HepG2 (cell line): ENCODE data around the gene PPM1H. TPM values are rescaled to one million over a fixed set of nuclear protein-coding genes. Genes with fewer than 3 reads are reported as not detected.

Experiments used
- ATAC-seq: fragments of 200-7000 bp; cut with Tn5 transposase; 3 replicates; pipeline ENCODE4 v1.9.1; 2020; ENCODE audit warnings: mild to moderate bottlenecking, moderate library complexity
- BruUV-seq: library from RNA; stranded (reverse); fragments of 400-500 nt; replicated peaks from 2 replicates; lab custom pipeline; 2021; lab: Mats Ljungman, UMichigan
- CTCF ChIA-PET: fragments of 300-600 bp; formaldehyde crosslinking; extraction: SDS; loops from one replicate; lab custom pipeline; 2021; ENCODE audit warnings: low total read pairs, inconsistent platforms, low intra/inter-chr PET ratio; lab: Yijun Ruan, JAX
- POLR2A ChIA-PET: fragments of 350-600 bp; sonication (Branson Sonifier 250); formaldehyde crosslinking; loops from one replicate; lab custom pipeline; 2020; ENCODE audit warnings: antibody characterized with exemption, inconsistent platforms; lab: Yijun Ruan, JAX
- DNase-seq: peaks from one replicate; pipeline ENCODE4 v3.0.0-alpha.2; 2015; ENCODE audit warnings: low spot score
- FAIRE-seq: peaks from 3 replicates; lab custom pipeline; 2011; peaks lifted over from hg19 to GRCh38; lab: Jason Lieb, UNC
- H2AFZ ChIP-seq: one replicate; pipeline ENCODE4 v1.6.1; 2011; ENCODE audit warnings: low read length, inconsistent platforms
- H3K27ac ChIP-seq: fragments of 300-600 bp; 3 replicates; pipeline ENCODE4 v1.8.0; 2011; ENCODE audit warnings: mixed run types, mild to moderate bottlenecking, mixed read lengths, low read length, inconsistent platforms; ENCODE audit not compliant: insufficient read depth; ENCODE audit errors: extremely low read length
- H3K27me3 ChIP-seq, 2 experiments: fragments of 200-600 bp in 1 of 2; 2 replicates in 1 of 2; 3 replicates in 1 of 2; pipeline versions ENCODE4 v1.6.0 to v1.8.0; 2011; ENCODE audit warnings: low read length in 2 of 2, mild to moderate bottlenecking in 2 of 2, moderate library complexity in 2 of 2, inconsistent platforms in 1 of 2; ENCODE audit not compliant: insufficient read depth in 2 of 2, control insufficient read depth in 1 of 2
- H3K36me3 ChIP-seq, 2 experiments: fragments of 200-600 bp in 1 of 2; replicated peaks in 1 of 2; 2 replicates in 1 of 2; 3 replicates in 1 of 2; pipeline versions ENCODE4 v1.5.1 to v1.8.0; 2011; ENCODE audit warnings: low read length in 2 of 2, inconsistent platforms in 1 of 2; ENCODE audit not compliant: insufficient read depth in 2 of 2, control insufficient read depth in 1 of 2
- H3K4me1 ChIP-seq: 2 replicates; pipeline ENCODE4 v1.5.1; 2012; ENCODE audit warnings: low read length, inconsistent platforms; ENCODE audit not compliant: insufficient read depth
- H3K4me2 ChIP-seq: 2 replicates; pipeline ENCODE4 v1.6.0; 2011; ENCODE audit warnings: low read depth, low read length, inconsistent platforms
- H3K4me3 ChIP-seq, 3 experiments: fragments of 200-600 bp in 1 of 3; sonication (generic), shearing (Covaris generic) in 1 of 3; replicated peaks in 1 of 3; 2 replicates each; pipeline ENCODE4 v1.5.1; 2011 to 2016; ENCODE audit warnings: low read length in 3 of 3, inconsistent platforms in 2 of 3, low read depth in 2 of 3, mild to moderate bottlenecking in 2 of 3, control low read depth in 1 of 3, mixed read lengths in 1 of 3; ENCODE audit not compliant: insufficient read depth in 1 of 3
- H3K79me2 ChIP-seq: one replicate; pipeline ENCODE4 v1.6.1; 2011; ENCODE audit warnings: low read length, inconsistent platforms; ENCODE audit not compliant: insufficient read depth
- H3K9ac ChIP-seq: 2 replicates; pipeline ENCODE4 v1.6.0; 2011; ENCODE audit warnings: mild to moderate bottlenecking, low read depth, low read length, inconsistent platforms; ENCODE audit not compliant: insufficient read depth
- H3K9me3 ChIP-seq: 2 replicates; pipeline ENCODE4 v1.5.1; 2012; ENCODE audit warnings: mild to moderate bottlenecking, low read length
- H4K20me1 ChIP-seq: 2 replicates; pipeline ENCODE4 v1.6.0; 2011; ENCODE audit warnings: inconsistent platforms, mild to moderate bottlenecking, low read length, moderate library complexity; ENCODE audit not compliant: insufficient read depth
- CENPX ChIP-seq: sonication (generic); formaldehyde crosslinking; IDR thresholded peaks from 2 replicates; pipeline ENCODE4 v1.9.0; 2021; ENCODE audit warnings: mild to moderate bottlenecking, missing genetic modification reagents, moderate library complexity
- GPBP1L1 ChIP-seq: sonication (generic); formaldehyde crosslinking; IDR thresholded peaks from 2 replicates; pipeline ENCODE4 v1.5.0; 2020; ENCODE audit warnings: mild to moderate bottlenecking, missing genetic modification reagents
- SOX13 ChIP-seq, 3 experiments: fragments of 450-650 bp in 1 of 3; sonication (generic) in 1 of 3; formaldehyde crosslinking in 1 of 3; IDR thresholded peaks in 2 of 3; conservative IDR thresholded peaks in 1 of 3; 2 replicates each; pipeline versions ENCODE4 v1.5.0 to v1.6.1; 2016 to 2020; ENCODE audit warnings: antibody characterized with exemption in 1 of 3, mild to moderate bottlenecking in 1 of 3, missing compliant biosample characterization in 1 of 3, missing genetic modification reagents in 1 of 3, moderate library complexity in 1 of 3
- YEATS4 ChIP-seq: sonication (generic); formaldehyde crosslinking; IDR thresholded peaks from 2 replicates; pipeline ENCODE4 v1.4.0; 2020; ENCODE audit warnings: missing genetic modification reagents, borderline replicate concordance
- YY1 ChIP-seq: IDR thresholded peaks from 2 replicates; pipeline ENCODE4 v1.6.1; 2011; ENCODE audit warnings: low read length, low read depth, moderate library complexity, mild to moderate bottlenecking; ENCODE audit not compliant: insufficient read depth, insufficient replicate concordance
- ZBTB8A ChIP-seq: sonication (generic); formaldehyde crosslinking; IDR thresholded peaks from 2 replicates; pipeline ENCODE4 v1.4.0; 2020; ENCODE audit warnings: mild to moderate bottlenecking, low read depth, missing genetic modification reagents, borderline replicate concordance
- ZNF3 ChIP-seq: IDR thresholded peaks from 2 replicates; pipeline ENCODE4 v1.7.0; 2017; ENCODE audit warnings: inconsistent platforms
- ZNF335 ChIP-seq: sonication (generic); formaldehyde crosslinking; IDR thresholded peaks from 2 replicates; pipeline ENCODE4 v1.4.0; 2020; ENCODE audit warnings: missing genetic modification reagents
- ZNF567 ChIP-seq: sonication (generic); formaldehyde crosslinking; IDR thresholded peaks from 2 replicates; pipeline ENCODE4 v1.8.1; 2023; ENCODE audit warnings: mild to moderate bottlenecking, missing genetic modification reagents, borderline replicate concordance
- ZNF776 ChIP-seq: sonication (generic); formaldehyde crosslinking; IDR thresholded peaks from 2 replicates; pipeline ENCODE4 v1.4.0; 2020; ENCODE audit warnings: mild to moderate bottlenecking, missing genetic modification reagents
- ZSCAN29 ChIP-seq: sonication (generic); formaldehyde crosslinking; conservative IDR thresholded peaks from 2 replicates; pipeline ENCODE4 v1.4.0; 2020; ENCODE audit warnings: mild to moderate bottlenecking, missing genetic modification reagents
- WGBS: methylation state at CpG from one replicate; pipeline ENCODE4 v1.1.6; 2017; ENCODE audit warnings: low lambda C conversion rate; 5-methylcytosine and 5-hydroxymethylcytosine counted together
- in situ Hi-C: cut with HindIII; loops from 2 replicates; pipeline ENCODE4 v1.10.0; 2017; ENCODE audit warnings: low pct_unique_long_range_greater_than_20kb; ENCODE audit not compliant: extremely low pct_ligation_motif_present
- intact Hi-C: fragments of 100-400 bp; cut with micrococcal nuclease; formaldehyde crosslinking; loops from one replicate; pipeline ENCODE4 v1.10.0; 2022; ENCODE audit not compliant: unreplicated experiment
- polyA plus RNA-seq, 8 experiments: library from polyadenylated mRNA; depleted of rRNA in 3 of 8; stranded (reverse) in 7 of 8; unstranded in 1 of 8; fragments of >200 nt; fragmentation: Illumina TruSeq in 4 of 8; extraction: Trizol in 4 of 8; gene quantifications; 2 replicates each; pipeline versions ENCODE4 v1.2.1 to v1.2.3, GENCODE V29; 2011 to 2016; ENCODE audit warnings: low read depth in 4 of 8, missing spikeins in 1 of 8, mixed read lengths in 1 of 8; ENCODE audit not compliant: insufficient read depth in 1 of 8
- total RNA-seq, 5 experiments: library from RNA; depleted of rRNA; stranded (reverse); fragments of >200 nt; fragmentation: Illumina TruSeq; extraction: Trizol; gene quantifications; 2 replicates each; pipeline ENCODE4 v1.2.3, GENCODE V29; 2016; ENCODE audit warnings: low read depth in 1 of 5

PPM1H gene
- total and polyA plus RNA-seq, 2 of the 13 experiments (the other 11 are each of a cell fraction or from before 2014, with no cell fraction given), result 29.1 to 38.1 TPM

DNA sequence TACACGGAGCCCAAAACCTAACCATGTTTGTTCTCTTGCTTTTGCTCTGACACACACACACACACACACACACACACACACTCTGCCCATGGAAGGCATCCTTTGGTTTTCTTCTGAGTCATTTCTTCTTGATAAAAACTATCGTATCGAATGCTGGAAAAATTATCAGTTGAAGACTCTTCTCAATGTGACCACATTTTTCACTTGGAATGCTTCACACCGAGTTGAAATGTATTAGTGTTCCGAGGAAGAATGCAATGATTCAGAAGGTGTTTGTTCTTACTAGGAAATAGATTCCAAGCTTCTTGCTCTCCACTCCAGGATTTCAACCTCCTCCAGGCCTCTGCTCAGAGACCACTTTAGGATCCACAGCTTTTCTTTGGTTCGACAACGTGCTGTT, 242.1 kb downstream of the PPM1H start:
- H3K27me3 ChIP-seq, result no peaks in the 10 kb centered on the region
- ATAC-seq, result no peak
- BruUV-seq, result no TSS peak
- 95% methylated on average over 7 of the region's 7 CpGs for WGBS
- TF ChIP-seq YY1 (no peak), GPBP1L1 (CRISPR knock-in tag) (no peak), ZSCAN29 (CRISPR knock-in tag) (no peak), SOX13 (IDR thresholded peaks at IDR 0.05) (no peak), SOX13 (CRISPR knock-in tag; conservative IDR thresholded peaks at IDR 0.05 in 1 of 2, IDR thresholded peaks at IDR 0.05 in 1 of 2) (no peak), ZNF335 (CRISPR knock-in tag) (no peak), ZNF3 (no peak), YEATS4 (CRISPR knock-in tag) (no peak), ZBTB8A (CRISPR knock-in tag) (no peak), ZNF567 (CRISPR knock-in tag) (no peak), ZNF776 (CRISPR knock-in tag) (no peak), CENPX (CRISPR knock-in tag) (no peak)
- TF ChIP-seq, all 625 proteins: peak for 0
- POLR2A ChIA-PET, result no interaction called here
- Histone ChIP-seq H2AFZ (no peak overlapping the region), H3K27ac (no peak overlapping the region), H3K79me2 (no peaks in the 10 kb centered on the region), H3K4me3 (no peak overlapping the region), H3K4me2 (no peak overlapping the region), H3K4me1 (no peaks in the 10 kb centered on the region), H4K20me1 (no peaks in the 10 kb centered on the region), H3K9ac (no peak overlapping the region), H3K36me3 (peaks cover 26 to 82% of the 10 kb centered on the region in 2 experiments), H3K9me3 (no peaks in the 10 kb centered on the region)
- in situ Hi-C loops (no loop called here), intact Hi-C loops (no loop called here)
- DNase-seq, result no peak
- CTCF ChIA-PET, result no interaction called here
- FAIRE-seq, result no peak
